Measurements from ENCODE around the gene KIF23.

The KIF23 gene

GRCh38 chr15:69493406-69493805 lies 79.3 kb downstream of the KIF23 start:
- no peak for DNase-seq (ENCODE audit: low spot score)

- no peak for DNase-seq (ENCODE audit: low spot score)
Observed at GRCh38 chr15:69496001-69496400, 81.9 kb downstream of the KIF23 start.

- no peak for DNase-seq (ENCODE audit: low spot score)
Observed at GRCh38 chr15:69497076-69497475, 82.9 kb downstream of the KIF23 start.

GRCh38 chr15:69497667-69498066 lies 83.5 kb downstream of the KIF23 start:
- no peak for DNase-seq (ENCODE audit: low spot score)
